ENCODE measurements around the gene TRAPPC14.
A peak's percentile ranks its signal among the peaks of the same experiment; 100 is the strongest.
"Not testable (repeated sequence)": the region's sequence is repeated elsewhere in the genome, so short reads cannot be mapped to it uniquely, and the experiment has no call there.

Gene TRAPPC14

DNA sequence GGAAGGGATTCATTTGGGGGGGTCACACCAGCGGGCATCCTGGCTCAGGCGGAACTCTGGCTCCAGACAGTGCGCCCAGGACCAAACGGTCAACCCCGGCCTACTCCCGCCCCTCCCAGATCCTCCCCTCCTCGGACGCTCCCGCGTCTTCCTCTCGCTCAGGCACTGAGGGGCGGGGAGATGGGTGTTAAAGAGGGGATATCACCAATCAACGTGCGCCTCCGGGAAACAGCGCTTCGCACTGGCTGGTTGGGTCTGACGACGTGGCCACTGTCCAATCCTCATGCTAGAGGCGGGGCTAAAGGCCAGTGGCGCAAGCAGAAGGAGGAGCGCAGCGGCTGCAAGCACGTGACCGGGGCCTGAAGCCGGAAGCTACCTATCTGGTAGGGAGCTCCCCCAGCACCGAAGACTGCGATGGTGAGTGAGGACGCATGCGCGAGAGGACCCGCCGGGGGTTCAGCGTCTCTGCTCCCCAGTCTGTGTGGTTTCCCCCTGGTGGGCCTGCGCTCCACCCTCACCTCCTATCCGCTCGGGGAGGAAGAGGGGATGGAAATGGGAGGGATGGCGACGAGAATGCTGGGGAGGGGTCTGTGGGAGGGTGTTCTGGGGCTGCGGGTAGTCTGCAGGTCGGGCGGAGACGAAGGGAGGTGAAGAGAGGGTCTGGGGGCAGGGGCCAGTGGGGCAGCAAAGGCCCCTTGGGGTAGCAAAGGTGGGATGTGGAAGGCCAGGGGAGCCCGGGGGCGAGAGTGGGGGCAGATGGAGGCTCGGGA is 9.8 kb downstream of the TRAPPC14 start, which contains the start of gene LAMTOR4:
TSS of gene LAMTOR4 (plus strand) at position 360 of the 770 bp plus-strand sequence. CDS start at position 415, 55 bp downstream.
- ATAC-seq, result peak; percentile 98

DNA sequence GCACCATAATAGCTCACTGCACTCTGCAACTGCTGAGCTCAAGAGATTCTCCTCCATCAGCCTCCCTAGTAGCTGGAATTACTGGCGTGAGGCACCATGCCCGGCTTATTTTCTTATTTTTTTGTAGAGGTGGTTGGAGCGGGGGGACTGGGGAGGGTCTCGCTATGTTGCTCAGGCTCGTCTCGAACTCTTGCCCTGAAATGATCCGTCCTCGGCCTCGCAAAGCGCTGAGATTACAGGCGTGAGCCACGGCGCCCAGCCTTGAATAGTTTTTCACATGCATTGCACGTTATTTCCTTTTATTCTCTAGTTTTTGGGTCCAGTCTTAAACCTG is 10.3 kb downstream of the TRAPPC14 start:
- TF ChIP-seq, protein P1, sequence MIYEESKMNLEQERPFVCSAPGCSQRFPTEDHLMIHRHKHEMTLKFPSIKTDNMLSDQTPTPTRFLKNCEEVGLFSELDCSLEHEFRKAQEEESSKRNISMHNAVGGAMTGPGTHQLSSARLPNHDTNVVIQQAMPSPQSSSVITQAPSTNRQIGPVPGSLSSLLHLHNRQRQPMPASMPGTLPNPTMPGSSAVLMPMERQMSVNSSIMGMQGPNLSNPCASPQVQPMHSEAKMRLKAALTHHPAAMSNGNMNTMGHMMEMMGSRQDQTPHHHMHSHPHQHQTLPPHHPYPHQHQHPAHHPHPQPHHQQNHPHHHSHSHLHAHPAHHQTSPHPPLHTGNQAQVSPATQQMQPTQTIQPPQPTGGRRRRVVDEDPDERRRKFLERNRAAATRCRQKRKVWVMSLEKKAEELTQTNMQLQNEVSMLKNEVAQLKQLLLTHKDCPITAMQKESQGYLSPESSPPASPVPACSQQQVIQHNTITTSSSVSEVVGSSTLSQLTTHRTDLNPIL (CRISPR knock-in tag; IDR thresholded peaks at IDR 0.05; ENCODE audit: low read depth), result no peak
- no peak for TF ChIP-seq CSDC2 (CRISPR knock-in tag; IDR thresholded peaks at IDR 0.05)
- no peak for TF ChIP-seq GLIS3 (CRISPR knock-in tag; IDR thresholded peaks at IDR 0.05)
- TF ChIP-seq, protein P2, sequence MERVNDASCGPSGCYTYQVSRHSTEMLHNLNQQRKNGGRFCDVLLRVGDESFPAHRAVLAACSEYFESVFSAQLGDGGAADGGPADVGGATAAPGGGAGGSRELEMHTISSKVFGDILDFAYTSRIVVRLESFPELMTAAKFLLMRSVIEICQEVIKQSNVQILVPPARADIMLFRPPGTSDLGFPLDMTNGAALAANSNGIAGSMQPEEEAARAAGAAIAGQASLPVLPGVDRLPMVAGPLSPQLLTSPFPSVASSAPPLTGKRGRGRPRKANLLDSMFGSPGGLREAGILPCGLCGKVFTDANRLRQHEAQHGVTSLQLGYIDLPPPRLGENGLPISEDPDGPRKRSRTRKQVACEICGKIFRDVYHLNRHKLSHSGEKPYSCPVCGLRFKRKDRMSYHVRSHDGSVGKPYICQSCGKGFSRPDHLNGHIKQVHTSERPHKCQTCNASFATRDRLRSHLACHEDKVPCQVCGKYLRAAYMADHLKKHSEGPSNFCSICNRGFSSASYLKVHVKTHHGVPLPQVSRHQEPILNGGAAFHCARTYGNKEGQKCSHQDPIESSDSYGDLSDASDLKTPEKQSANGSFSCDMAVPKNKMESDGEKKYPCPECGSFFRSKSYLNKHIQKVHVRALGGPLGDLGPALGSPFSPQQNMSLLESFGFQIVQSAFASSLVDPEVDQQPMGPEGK (CRISPR knock-in tag; IDR thresholded peaks at IDR 0.05; ENCODE audit: borderline replicate concordance), result no peak
- TF ChIP-seq ZNF8 (CRISPR knock-in tag; IDR thresholded peaks at IDR 0.05), result no peak
- no peak for ATAC-seq

More for the DNA sequence above, 9.8 kb downstream of the TRAPPC14 start, which contains the start of gene LAMTOR4:
- TF ChIP-seq RARB (CRISPR knock-in tag; IDR thresholded peaks at IDR 0.05) (no peak), GLIS3 (CRISPR knock-in tag; IDR thresholded peaks at IDR 0.05) (peak; percentile 77; the same call in 1 of the 2 replicates), ZNF8 (CRISPR knock-in tag; IDR thresholded peaks at IDR 0.05) (peak; percentile 32; the same call in 1 of the 2 replicates), OSR1 (CRISPR knock-in tag; IDR thresholded peaks at IDR 0.05) (no peak)
- TF ChIP-seq, protein P2 (CRISPR knock-in tag; IDR thresholded peaks at IDR 0.05; ENCODE audit: borderline replicate concordance), result 0 out of 2 replicates have a peak, but pooled peaks have one; percentile 46

DNA sequence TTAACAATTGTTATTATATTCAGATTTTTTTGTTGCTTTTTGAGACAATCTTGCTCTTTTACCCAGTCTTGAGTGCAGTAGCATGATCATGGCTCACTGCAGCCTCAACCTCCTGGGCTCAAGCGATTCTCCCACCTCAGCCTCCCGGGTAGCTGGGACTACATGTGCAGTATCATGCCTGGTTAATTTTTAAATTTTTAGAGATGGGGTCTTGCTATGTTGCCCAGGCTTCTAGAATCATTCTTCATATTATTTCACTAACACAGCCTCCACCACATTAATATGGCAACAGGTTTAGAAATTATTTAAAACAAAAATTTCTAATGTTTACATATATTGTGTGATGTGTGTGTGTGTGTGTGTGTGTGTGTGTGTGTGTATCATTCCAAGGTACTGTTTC is 11.2 kb downstream of the TRAPPC14 start:
- no peak for TF ChIP-seq ESRRG (CRISPR knock-in tag; IDR thresholded peaks at IDR 0.05)
- TF ChIP-seq ZFP3 (CRISPR knock-in tag; IDR thresholded peaks at IDR 0.05), result no peak
- TF ChIP-seq ISL1 (CRISPR knock-in tag; IDR thresholded peaks at IDR 0.05), result no peak
- TF ChIP-seq TCF4 (CRISPR knock-in tag; IDR thresholded peaks at IDR 0.05; ENCODE audit: borderline replicate concordance), result no peak
- no peak for TF ChIP-seq ZC3H10 (CRISPR knock-in tag; IDR thresholded peaks at IDR 0.05)
- TF ChIP-seq ZFP30 (CRISPR knock-in tag; IDR thresholded peaks at IDR 0.05), result no peak
- TF ChIP-seq, protein P3, sequence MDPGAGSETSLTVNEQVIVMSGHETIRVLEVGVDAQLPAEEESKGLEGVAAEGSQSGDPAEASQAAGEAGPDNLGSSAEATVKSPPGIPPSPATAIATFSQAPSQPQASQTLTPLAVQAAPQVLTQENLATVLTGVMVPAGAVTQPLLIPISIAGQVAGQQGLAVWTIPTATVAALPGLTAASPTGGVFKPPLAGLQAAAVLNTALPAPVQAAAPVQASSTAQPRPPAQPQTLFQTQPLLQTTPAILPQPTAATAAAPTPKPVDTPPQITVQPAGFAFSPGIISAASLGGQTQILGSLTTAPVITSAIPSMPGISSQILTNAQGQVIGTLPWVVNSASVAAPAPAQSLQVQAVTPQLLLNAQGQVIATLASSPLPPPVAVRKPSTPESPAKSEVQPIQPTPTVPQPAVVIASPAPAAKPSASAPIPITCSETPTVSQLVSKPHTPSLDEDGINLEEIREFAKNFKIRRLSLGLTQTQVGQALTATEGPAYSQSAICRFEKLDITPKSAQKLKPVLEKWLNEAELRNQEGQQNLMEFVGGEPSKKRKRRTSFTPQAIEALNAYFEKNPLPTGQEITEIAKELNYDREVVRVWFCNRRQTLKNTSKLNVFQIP (CRISPR knock-in tag; IDR thresholded peaks at IDR 0.05; ENCODE audit: borderline replicate concordance, low read depth), result no peak
- ATAC-seq, result no peak

DNA sequence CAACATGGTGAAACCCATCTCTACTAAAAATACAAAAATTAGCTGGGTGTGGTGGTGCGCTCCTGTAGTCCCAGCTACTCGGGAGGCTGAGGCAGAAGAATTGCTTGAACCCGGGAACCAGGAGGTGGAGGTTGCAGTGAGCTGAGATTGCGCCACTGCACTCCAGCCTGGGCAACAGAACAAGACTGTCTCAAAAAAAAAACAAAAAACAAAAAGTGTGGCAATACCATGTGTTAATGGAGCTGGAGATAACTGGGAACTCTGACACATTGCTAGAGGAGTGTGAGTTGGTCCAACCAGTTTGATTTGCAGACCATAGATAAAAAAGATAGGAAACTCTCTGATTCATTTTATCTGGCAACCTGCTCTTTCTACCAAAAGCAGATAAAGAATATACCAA is 12.2 kb downstream of the TRAPPC14 start:
- ATAC-seq, result not testable (repeated sequence)

DNA sequence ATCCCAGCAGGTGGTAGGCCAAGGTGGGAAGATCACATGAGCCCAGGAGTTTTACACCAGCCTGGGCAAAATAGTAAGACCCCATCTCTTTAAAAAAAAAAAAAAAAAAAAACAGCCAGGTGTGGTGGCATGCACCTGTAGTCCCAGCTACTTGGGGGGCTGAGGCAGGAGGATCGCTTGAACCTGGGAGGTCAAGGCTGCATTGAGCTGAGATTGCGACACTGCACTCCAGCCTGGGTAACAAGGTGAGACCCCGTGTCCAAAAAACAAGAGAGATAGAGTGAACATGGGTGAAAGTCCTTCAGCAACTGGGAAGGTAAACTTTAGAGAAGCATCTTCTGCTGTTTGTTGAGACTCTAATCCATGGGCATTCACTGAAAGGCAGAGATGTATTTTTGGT is 16.1 kb downstream of the TRAPPC14 start:
- no peak for ATAC-seq
- TF ChIP-seq OSR1 (CRISPR knock-in tag; IDR thresholded peaks at IDR 0.05) (no peak), CSDC2 (CRISPR knock-in tag; IDR thresholded peaks at IDR 0.05) (no peak), ZNF8 (CRISPR knock-in tag; IDR thresholded peaks at IDR 0.05) (no peak), PPARA (CRISPR knock-in tag; IDR thresholded peaks at IDR 0.05; ENCODE audit: borderline replicate concordance) (no peak), BACH2 (CRISPR knock-in tag; IDR thresholded peaks at IDR 0.05; ENCODE audit: borderline replicate concordance) (no peak), SNAI2 (CRISPR knock-in tag; IDR thresholded peaks at IDR 0.05) (no peak), ZFP30 (CRISPR knock-in tag; IDR thresholded peaks at IDR 0.05) (no peak), ZFP3 (CRISPR knock-in tag; IDR thresholded peaks at IDR 0.05) (no peak), ISL1 (CRISPR knock-in tag; IDR thresholded peaks at IDR 0.05) (no peak)
- TF ChIP-seq, protein P4, sequence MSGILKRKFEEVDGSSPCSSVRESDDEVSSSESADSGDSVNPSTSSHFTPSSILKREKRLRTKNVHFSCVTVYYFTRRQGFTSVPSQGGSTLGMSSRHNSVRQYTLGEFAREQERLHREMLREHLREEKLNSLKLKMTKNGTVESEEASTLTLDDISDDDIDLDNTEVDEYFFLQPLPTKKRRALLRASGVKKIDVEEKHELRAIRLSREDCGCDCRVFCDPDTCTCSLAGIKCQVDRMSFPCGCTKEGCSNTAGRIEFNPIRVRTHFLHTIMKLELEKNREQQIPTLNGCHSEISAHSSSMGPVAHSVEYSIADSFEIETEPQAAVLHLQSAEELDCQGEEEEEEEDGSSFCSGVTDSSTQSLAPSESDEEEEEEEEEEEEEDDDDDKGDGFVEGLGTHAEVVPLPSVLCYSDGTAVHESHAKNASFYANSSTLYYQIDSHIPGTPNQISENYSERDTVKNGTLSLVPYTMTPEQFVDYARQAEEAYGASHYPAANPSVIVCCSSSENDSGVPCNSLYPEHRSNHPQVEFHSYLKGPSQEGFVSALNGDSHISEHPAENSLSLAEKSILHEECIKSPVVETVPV (CRISPR knock-in tag; IDR thresholded peaks at IDR 0.05), result no peak
- TF ChIP-seq, protein P5, sequence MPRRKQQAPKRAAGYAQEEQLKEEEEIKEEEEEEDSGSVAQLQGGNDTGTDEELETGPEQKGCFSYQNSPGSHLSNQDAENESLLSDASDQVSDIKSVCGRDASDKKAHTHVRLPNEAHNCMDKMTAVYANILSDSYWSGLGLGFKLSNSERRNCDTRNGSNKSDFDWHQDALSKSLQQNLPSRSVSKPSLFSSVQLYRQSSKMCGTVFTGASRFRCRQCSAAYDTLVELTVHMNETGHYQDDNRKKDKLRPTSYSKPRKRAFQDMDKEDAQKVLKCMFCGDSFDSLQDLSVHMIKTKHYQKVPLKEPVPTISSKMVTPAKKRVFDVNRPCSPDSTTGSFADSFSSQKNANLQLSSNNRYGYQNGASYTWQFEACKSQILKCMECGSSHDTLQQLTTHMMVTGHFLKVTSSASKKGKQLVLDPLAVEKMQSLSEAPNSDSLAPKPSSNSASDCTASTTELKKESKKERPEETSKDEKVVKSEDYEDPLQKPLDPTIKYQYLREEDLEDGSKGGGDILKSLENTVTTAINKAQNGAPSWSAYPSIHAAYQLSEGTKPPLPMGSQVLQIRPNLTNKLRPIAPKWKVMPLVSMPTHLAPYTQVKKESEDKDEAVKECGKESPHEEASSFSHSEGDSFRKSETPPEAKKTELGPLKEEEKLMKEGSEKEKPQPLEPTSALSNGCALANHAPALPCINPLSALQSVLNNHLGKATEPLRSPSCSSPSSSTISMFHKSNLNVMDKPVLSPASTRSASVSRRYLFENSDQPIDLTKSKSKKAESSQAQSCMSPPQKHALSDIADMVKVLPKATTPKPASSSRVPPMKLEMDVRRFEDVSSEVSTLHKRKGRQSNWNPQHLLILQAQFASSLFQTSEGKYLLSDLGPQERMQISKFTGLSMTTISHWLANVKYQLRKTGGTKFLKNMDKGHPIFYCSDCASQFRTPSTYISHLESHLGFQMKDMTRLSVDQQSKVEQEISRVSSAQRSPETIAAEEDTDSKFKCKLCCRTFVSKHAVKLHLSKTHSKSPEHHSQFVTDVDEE (CRISPR knock-in tag; IDR thresholded peaks at IDR 0.05), result no peak
- TF ChIP-seq, protein P1 (CRISPR knock-in tag; IDR thresholded peaks at IDR 0.05; ENCODE audit: low read depth), result no peak

Data from SK-N-SH treated with all-trans-retinoic acid at 6 μM for 48 hours (cell line).